ENCODE data around the gene CHPF. TPM values are rescaled to one million over a fixed set of nuclear protein-coding genes. Genes with fewer than 3 reads are reported as not detected.

Gene CHPF
- total RNA-seq, 1 experiment from 2014 or later: 78.2 TPM

GRCh38 chr2:219533930-219534661 lies 9.5 kb downstream of the CHPF start:
- Histone ChIP-seq H3F3A (ENCODE audit: insufficient read depth, low read depth) (peaks cover 6% of the 10 kb centered on the region; the same call in 1 of the 2 replicates), H3K9me3 (ENCODE audit: insufficient read depth, low read depth) (no peaks in the 10 kb centered on the region), H3K79me2 (ENCODE audit: low read depth) (no peaks in the 10 kb centered on the region), H2AFZ (no peak overlapping the region), H3K4me3 (no peak overlapping the region), H3K27ac (no peak overlapping the region), H3K9me2 (ENCODE audit: insufficient read depth) (no peaks in the 10 kb centered on the region), H3K4me1 (replicated peaks; ENCODE audit: insufficient read depth) (no peaks in the 10 kb centered on the region), H3K4me2 (no peak overlapping the region), H4K20me1 (ENCODE audit: insufficient read depth) (peaks cover 7% of the 10 kb centered on the region; the same call in 1 of the 2 replicates), H3K36me3 (ENCODE audit: low read depth) (no peaks in the 10 kb centered on the region), H3K27me3 (ENCODE audit: insufficient read depth, low read depth) (peaks cover 13% of the 10 kb centered on the region)
- TF ChIP-seq EZH2 (IDR thresholded peaks at IDR 0.05; ENCODE audit: low read depth): no peak
- TF ChIP-seq, protein P1, sequence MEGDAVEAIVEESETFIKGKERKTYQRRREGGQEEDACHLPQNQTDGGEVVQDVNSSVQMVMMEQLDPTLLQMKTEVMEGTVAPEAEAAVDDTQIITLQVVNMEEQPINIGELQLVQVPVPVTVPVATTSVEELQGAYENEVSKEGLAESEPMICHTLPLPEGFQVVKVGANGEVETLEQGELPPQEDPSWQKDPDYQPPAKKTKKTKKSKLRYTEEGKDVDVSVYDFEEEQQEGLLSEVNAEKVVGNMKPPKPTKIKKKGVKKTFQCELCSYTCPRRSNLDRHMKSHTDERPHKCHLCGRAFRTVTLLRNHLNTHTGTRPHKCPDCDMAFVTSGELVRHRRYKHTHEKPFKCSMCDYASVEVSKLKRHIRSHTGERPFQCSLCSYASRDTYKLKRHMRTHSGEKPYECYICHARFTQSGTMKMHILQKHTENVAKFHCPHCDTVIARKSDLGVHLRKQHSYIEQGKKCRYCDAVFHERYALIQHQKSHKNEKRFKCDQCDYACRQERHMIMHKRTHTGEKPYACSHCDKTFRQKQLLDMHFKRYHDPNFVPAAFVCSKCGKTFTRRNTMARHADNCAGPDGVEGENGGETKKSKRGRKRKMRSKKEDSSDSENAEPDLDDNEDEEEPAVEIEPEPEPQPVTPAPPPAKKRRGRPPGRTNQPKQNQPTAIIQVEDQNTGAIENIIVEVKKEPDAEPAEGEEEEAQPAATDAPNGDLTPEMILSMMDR (conservative IDR thresholded peaks at IDR 0.05): no peak
- DNase-seq: peak; percentile 61 to 63
- ChIA-PET POLR2A (ENCODE audit: unreplicated experiment) (no interaction called here), CTCF (interaction anchor here (0.7 kb wide), 1 partner anchor 48 kb away, joined by 19 read pairs; no protein-coding TSS in a partner anchor)
- no TSS peak for BruUV-seq (replicated peaks)
- intact Hi-C loops (cut with micrococcal nuclease; ENCODE audit: unreplicated experiment): loop anchor here (5.0 kb wide), 2 partner anchors 237 to 522 kb away; no protein-coding TSS in a partner anchor

GRCh38 chr2:219532378-219532649 lies 11.3 kb downstream of the CHPF start:
- Histone ChIP-seq H3K79me2 (ENCODE audit: low read depth) (no peaks in the 10 kb centered on the region), H2AFZ (no peak overlapping the region), H3K4me3 (no peak overlapping the region), H3K9me3 (ENCODE audit: insufficient read depth, low read depth) (no peaks in the 10 kb centered on the region), H3K9me2 (ENCODE audit: insufficient read depth) (no peaks in the 10 kb centered on the region), H3K4me2 (no peak overlapping the region), H3K36me3 (ENCODE audit: low read depth) (no peaks in the 10 kb centered on the region), H3K27ac (no peak overlapping the region), H3K27me3 (ENCODE audit: insufficient read depth, low read depth) (peaks cover 31% of the 10 kb centered on the region), H3F3A (ENCODE audit: insufficient read depth, low read depth) (peaks cover under 1% of the 10 kb centered on the region; the same call in 1 of the 2 replicates), H3K4me1 (replicated peaks; ENCODE audit: insufficient read depth) (no peaks in the 10 kb centered on the region), H4K20me1 (ENCODE audit: insufficient read depth) (no peaks in the 10 kb centered on the region)
- CTCF ChIA-PET: interaction anchor here (0.5 to 0.8 kb wide), 2 partner anchors 10 to 34 kb away, joined by 7 to 9 read pairs; partner anchors contain the start of gene GMPPA
- TF ChIP-seq, protein P1 (conservative IDR thresholded peaks at IDR 0.05): no peak
- TF ChIP-seq EZH2 (IDR thresholded peaks at IDR 0.05; ENCODE audit: low read depth): no peak
- no TSS peak for BruUV-seq (replicated peaks)
- intact Hi-C loops (cut with micrococcal nuclease; ENCODE audit: unreplicated experiment): loop anchor here (5.0 kb wide), 2 partner anchors 235 to 520 kb away; no protein-coding TSS in a partner anchor
- POLR2A ChIA-PET (ENCODE audit: unreplicated experiment): no interaction called here
- no peak for DNase-seq

GRCh38 chr2:219531639-219532377 lies 11.8 kb downstream of the CHPF start:
- H3K27me3 ChIP-seq (ENCODE audit: insufficient read depth, low read depth): peaks cover 33% of the 10 kb centered on the region
- intact Hi-C loops (cut with micrococcal nuclease; ENCODE audit: unreplicated experiment): loop anchor here (2.0 to 5.0 kb wide), 3 partner anchors 235 to 520 kb away; no protein-coding TSS in a partner anchor
- TF ChIP-seq EZH2 (IDR thresholded peaks at IDR 0.05; ENCODE audit: low read depth): no peak
- TF ChIP-seq, protein P1 (conservative IDR thresholded peaks at IDR 0.05): no peak
- H3K79me2 ChIP-seq (ENCODE audit: low read depth): no peaks in the 10 kb centered on the region
- H2AFZ ChIP-seq: no peak overlapping the region
- no peaks in the 10 kb centered on the region for H3K36me3 ChIP-seq (ENCODE audit: low read depth)
- CTCF ChIA-PET: interaction anchor here (0.5 to 3.2 kb wide), 3 partner anchors 10 to 129 kb away, joined by 7 to 19 read pairs (median 9); partner anchors contain the start of gene GMPPA
- no peak for DNase-seq
- H3K9me2 ChIP-seq (ENCODE audit: insufficient read depth): no peaks in the 10 kb centered on the region
- H3K4me1 ChIP-seq (replicated peaks; ENCODE audit: insufficient read depth): no peaks in the 10 kb centered on the region
- POLR2A ChIA-PET (ENCODE audit: unreplicated experiment): no interaction called here
- BruUV-seq (replicated peaks): no TSS peak
- no peak overlapping the region for H3K4me2 ChIP-seq
- H4K20me1 ChIP-seq (ENCODE audit: insufficient read depth): no peaks in the 10 kb centered on the region
- no peak overlapping the region for H3K4me3 ChIP-seq
- H3K27ac ChIP-seq: no peak overlapping the region
- H3F3A ChIP-seq (ENCODE audit: insufficient read depth, low read depth): no peaks in the 10 kb centered on the region; the same call in 1 of the 2 replicates
- no peaks in the 10 kb centered on the region for H3K9me3 ChIP-seq (ENCODE audit: insufficient read depth, low read depth)
